Non-pigmented ciliary epithelial cell (primary cell): ENCODE results near the gene RIT1.
"Not testable (repeated sequence)": the region's sequence is repeated elsewhere in the genome, so short reads cannot be mapped to it uniquely, and the experiment has no call there.

Experiments used
- DNase-seq: peaks from one replicate; pipeline ENCODE4 v3.0.0-alpha.2; 2010; ENCODE audit warnings: low read depth

RIT1 gene

DNA sequence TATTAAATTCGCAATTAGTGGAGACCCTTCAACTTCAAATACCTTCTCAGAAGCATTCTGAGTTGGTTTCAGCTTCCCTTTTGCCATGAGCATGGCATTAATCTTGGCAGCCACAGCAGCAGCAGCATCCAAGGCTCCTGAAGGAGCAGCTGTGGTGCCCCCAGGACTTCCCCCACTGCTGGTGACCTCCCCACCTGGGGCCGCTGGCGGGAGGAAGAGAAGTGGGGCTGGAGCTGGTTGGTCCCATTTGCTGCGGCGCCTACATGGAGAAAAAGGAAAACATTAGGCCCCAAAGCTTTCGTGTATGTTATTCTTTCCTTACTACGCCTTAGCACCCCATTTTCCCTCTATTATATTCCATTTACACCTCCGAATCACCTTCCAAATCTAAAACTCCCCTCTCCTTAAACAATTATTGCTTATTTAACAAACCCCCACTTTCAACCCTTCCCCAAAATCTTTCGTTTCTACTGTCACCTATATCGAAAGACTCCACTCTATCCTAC lies 22.5 kb upstream of the RIT1 start:
- DNase-seq: no peak

DNA sequence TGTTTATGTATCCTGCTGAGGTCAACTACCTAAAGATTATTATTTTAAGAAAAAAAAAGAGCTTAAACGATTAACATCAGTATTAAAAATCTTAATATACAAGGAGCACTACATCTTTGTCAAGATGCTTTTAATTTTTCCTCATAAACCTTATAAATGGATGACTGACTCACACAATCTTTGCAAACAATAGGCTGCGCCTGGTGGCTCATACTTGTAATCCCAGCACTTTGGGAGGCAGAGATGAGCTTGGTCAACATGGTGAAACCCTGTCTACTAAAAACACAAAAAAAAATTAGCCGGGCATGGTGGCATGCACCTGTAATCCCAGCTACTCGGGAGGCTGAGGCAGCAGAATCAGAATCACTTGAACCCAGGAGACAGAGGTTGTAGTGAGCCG lies 21.3 kb upstream of the RIT1 start:
- DNase-seq: no peak

DNA sequence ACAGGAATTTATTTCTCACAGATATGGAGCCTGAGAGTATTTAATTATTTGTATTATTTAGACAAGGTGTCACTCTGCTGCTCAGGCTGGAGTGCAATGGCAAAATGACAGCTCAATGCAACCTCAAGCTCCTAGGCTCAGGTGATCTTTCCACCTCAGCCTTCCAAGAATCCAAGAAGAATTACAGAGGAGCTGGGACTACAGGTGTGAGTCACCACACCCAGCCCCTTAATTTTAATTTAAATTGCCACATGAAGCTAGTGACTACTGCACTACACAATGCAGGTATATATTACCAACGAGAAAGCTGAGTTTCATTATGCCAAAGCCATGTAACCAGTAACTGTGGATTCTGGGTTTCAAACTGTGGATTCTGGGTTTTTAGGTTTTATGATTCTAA lies 20.9 kb upstream of the RIT1 start:
- DNase-seq: no peak

DNA sequence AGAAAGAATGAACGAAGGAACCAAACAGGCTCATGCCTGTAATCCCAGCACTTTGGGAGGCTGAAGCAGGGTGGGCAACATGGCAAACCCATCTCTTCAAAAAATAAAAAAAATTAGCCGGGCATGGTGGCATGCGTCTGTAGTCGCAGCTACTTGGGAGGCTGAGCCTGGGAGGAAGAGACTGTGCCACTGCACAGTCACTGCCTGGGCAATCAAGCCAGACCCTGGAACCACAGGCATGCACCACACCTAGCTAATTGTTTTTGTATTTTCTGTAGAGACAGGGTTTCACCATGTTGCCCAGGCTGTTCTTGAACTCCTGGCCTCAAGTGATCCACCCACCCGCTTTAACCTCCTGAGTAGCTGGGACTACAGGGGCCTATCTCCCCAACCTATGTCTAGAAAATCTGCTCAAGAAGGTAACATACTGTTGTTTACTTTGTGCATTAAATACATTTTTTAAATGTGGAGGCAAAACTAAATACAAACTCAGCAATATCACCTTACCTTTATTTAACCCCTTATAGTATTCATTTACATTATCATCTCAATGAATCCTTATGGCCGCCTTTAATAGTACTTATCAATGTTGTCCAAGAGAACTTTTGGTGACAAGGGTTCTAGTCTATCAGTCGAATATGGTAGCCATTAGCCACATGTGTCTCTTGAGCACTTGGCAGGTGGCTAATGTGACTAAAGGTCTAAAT lies 20.3 kb upstream of the RIT1 start:
- DNase-seq: no peak

DNA sequence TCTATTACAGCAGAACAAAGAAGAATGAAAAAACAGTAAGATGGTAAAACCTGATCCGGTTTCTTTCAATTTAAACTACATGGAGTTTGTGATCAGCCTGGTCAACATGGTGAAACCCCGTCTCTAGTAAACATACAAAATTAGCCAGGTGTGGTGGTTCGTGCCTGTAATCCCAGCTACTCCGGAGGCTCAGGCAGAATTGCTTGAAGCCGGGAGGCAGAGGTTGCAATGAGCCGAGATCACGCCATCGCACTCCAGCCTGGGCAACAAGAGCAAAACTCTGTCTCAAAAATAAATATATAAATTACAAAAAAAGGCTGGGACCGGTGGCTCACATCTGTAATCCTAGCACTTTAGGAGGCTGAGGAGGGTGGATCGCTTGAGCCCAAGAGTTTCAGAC lies 19.6 kb upstream of the RIT1 start:
- DNase-seq: not testable (repeated sequence)

DNA sequence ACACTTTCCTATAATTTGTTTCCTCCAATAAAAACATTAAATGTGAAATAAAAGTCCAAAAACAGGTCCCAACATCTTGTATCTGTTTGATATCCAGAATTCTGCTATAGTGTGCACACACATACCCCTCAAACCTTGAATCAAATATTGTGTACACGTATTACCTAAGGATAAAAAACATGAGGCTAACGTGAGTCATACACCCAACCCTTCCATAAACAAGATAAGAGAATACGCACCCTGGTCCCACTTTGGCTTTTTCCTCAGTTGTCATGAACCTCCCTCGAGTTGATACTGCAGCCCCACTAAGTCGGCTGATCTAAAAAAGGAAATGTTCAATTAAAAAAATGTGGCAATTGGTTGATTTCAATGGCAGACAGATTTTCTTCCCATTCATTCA lies 17.9 kb upstream of the RIT1 start:
- DNase-seq: no peak

DNA sequence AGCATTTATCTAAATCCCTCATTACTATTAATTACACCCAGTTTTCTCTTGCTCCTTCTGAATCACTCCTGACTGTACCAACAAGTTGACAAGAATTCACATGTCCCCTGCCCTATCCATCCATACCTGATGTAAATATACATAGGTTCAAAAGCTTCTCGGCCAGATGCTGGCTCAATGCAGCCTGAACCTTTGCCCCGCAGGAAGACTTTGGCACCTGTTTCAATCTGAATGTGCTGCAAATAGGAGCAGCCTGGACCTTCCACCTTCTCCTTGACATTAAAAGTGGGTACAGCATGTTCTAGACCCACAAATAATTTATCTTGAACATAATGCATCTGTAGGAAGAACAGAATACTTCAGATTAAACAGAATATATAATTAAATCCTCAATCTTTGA lies 14.4 kb upstream of the RIT1 start:
- no peak for DNase-seq

DNA sequence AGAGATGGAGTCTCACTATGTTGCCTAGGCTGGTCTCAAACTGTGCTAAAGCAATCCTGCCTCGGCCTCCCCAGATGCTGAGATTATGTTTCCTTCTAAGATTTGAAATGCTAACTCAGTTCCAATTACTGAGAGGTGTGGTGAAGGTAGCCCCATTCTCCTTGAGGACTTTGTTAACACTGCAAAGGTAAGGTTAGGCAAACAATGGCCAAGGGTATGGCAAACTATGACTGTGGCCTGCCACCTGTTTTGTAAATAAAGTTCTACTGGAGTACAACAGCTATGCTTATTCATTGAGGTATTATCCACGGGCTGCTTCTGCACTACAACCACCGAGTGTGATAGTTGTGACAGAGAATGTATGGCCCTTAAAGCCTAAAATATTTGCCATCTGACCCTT lies 9.6 kb upstream of the RIT1 start:
- no peak for DNase-seq

DNA sequence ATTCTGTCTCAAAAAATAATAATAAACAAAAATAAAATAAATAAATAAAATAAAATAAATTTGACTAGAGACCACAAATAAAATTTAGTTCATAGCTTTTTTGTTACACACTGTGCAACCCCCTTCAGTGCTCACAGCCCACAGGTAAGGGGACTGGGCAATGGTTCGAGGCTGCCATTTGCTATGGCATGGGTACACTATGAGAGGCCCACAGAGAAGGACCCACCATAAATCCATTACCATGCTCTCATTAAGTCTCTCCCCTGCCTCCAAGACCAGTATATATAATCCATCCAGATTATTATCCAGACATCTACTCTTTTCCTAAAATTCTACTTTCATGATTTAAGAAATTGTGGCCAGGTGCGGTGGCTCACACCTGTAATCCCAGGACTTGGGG lies 8.7 kb upstream of the RIT1 start:
- DNase-seq: no peak

DNA sequence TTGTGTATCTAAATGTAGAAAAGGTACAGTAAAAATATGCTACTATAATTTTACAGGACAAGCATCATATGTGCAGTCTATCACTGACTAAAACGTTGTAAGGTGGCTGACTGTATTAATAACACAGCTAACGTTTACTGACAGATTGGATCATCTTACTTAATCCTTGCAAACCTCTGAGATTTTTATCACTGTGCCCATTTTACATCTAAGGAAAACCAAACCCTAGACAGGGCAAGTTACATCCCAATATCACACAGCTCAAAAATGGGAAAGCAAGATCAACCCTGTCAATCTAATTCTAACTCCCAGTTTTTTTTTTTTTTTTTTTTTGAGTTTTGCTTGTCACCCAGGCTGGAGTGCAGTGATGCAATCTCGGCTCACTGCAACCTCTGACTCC lies 7.5 kb upstream of the RIT1 start:
- DNase-seq: no peak

DNA sequence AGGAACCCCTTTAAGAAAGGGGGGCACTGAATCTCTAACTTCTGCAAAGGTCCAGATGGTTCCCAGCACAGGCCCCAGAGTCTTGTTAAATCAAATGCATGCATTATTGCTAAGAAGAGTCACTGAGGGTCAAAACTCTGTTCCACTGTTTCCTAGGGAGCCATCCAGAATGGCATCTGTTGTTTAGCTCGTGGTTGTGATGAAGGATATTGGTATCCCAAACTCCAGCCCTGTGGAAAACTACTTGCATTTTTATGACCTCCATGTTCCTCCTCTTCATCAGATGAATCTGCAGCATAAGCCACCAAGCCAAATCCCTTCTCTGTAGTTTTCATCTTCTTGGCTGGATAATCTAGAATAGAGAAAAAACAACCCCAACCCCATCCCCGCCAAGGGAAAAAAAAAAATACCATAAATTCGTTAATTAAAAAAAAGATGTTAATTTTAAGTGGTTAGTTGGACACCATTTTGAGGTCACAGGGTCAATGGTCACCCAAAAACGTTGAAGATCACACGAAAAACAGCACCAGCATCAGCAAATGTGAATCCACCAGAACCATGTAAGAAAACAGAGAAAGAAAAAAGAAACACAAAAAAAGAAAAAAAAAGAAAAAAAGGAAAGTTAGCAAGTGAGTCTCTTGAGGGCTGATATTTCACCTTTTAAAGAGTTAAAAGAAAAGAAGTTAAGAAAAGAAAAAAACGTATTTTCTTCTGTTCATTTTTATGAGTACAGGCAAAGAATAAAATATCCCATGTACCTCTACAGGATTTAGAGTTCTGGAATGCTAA lies 3.0 kb upstream of the RIT1 start:
- no peak for DNase-seq

DNA sequence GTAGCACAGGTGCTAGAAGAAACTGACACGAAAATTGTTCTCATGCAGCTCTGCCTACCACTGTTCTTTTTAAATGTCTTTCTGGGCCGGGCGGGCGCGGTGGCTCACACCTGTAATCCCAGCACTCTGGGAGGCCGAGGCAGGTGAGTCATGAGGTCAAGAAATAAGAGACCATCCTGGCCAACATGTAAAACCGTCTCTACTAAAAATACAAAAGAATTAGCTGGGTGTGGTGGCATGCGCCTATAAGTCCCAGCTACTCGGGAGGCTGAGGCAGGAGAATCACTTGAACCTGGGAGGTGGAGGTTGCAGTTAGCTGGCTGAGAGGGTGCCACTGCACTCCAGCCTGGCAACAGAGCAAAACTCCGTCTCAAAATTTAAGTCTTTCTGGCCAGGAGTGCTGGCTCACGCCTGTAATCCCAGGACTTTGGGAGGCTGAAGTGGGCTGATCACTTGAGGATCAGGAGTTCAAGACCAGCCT lies 947 bp upstream of the RIT1 start:
- DNase-seq: no peak

DNA sequence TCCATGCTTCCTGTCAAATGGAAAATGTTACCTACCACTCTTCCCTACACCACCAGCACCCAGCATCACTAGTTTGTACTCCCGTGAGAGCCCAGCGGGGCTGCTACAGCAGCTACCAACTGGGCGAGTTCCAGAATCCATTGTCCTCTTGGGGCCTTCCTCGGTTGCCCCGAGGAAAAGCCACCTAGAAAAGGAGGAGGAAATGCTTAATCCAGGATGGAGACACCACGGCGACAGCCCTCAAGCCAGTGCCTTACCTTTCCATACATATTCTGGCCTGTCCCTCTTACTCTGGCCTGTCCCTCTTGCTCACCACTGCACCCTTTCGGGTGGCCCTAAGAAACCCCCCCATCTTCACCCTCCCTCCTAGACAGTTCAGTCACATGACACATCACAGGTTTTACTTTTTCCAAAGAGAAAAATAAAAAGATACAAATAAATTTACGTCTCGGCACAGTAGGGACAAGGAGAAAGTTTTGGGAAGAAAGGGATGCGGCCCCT lies 478 bp downstream of the RIT1 start:
- no peak for DNase-seq

DNA sequence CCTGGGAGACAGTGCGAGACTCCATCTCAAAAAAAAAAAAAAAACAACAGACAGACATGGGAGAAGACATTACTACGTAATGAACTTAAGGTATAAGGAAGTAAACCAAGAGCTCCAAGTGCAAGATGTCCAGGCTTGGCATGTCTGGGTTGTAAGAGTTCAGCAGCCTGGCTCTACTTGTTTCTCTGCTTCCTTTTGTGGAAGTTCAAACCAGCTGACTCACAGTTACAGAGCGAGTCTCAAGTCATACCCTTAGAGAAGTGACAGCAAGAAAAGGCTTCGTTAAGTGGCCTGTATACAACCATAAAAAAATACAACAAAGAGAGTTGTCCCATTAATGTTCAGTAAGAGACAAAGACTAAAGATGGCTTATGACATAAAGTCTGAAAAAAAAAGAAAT lies 1.3 kb downstream of the RIT1 start:
- DNase-seq: no peak

DNA sequence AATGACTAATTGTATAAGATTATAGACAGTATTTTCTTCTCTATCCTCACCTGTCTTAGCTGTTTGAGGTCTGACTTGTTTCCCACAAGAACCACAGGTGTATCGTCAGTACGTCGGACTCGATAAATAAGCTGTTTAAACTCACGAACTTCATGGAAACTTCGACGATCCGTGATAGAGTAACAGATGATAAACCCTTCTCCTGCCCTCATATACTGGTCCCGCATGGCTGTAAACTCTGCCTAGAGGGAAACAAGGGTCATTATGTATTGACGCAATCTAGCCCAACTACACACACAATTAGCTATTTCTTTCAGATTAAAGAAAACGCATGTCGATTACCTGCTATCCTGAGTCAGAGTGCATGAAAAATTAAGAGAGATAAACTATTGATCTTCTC lies 6.9 kb downstream of the RIT1 start:
- no peak for DNase-seq

DNA sequence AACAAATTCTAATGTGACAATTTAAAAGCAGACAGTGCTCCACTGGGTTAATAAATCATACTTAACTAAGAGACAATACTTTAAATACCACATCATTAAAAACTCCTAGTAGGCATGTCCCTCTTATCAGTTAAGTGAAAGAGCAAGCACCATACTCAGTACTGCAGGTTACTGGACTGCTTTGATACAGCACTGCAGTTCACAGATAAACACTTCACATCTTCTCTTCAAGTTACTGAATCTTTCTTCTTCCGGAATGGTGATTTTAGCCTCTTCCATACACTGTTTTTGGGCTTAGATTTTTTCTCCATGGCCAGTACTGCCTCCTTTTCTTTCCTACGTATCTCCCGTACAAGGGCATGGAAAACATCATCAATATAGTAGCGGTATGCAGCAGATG lies 11.0 kb downstream of the RIT1 start:
- no peak for DNase-seq

DNA sequence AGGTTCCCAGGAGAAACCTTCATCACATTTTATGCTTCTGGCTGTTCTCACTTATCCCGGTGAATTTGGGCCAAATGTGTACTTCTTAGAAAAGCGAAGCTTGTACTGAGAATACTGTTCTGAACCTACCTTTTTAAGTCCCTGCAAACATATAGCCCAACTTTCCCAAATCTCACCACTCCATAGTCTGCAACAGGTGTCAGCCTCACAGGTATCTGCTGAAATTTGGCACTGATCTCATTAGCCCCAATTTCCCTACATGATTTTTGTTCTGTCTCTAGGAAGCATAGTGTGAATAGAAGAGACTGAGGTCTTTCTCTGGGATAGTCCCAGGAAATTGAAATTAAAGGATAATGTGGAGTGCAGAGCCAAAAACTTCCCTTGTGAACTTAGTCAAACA lies 11.5 kb downstream of the RIT1 start:
- no peak for DNase-seq

DNA sequence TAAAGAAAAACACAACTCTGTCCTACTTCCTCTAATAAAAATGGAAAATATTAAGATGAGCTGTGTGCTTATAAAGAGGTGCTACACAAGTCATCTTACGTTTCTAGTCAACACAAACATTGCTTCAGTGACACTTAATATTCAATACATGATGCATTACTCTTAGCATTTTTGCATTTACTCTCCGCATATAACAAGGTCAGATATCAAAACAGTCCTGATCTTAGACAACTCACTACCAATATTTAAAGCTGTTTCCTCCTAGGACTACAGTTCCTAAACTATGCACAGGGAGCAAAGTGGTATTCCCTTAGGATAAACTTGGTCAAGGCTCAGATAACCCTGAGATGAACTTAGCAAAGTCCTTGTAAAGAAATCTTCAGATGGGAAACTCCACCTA lies 12.3 kb downstream of the RIT1 start:
- no peak for DNase-seq

DNA sequence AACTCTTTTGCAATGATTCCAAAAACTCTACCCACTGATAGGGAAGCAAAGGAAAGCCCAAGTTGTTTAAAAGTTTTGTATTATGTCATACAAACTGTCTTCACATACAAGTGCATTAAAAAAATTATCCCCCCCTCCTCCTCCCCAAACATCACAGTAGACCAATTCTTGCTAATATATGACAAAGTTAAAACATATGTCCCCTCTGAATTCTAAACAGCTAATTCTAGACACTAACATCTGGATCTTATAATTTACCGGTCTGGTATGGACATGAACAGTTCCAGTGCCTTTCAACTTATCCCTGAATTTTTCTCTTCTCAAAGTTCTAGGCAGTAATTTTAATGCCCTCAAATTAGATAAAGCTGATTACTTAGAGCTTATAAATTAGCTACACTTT lies 13.4 kb downstream of the RIT1 start:
- DNase-seq: no peak

DNA sequence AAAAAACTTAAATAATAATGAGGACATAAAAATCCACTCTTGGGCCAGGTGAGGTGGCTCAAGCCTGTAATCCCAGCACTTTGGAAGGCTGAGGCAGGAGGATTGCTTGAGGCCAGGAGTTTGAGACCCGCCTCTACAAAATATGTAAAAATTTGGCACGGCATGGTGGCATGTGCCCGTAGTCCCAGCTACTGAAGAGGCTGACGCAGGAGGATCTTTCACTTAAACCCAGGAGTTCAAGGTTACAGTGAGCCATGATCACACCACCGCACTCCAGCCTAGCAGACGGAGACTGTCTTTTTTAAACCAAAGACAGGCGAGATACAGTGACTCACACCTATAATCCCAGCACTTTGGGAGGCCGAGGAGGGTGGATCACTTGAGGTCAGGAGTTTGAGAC lies 14.7 kb downstream of the RIT1 start:
- not testable (repeated sequence) for DNase-seq

DNA sequence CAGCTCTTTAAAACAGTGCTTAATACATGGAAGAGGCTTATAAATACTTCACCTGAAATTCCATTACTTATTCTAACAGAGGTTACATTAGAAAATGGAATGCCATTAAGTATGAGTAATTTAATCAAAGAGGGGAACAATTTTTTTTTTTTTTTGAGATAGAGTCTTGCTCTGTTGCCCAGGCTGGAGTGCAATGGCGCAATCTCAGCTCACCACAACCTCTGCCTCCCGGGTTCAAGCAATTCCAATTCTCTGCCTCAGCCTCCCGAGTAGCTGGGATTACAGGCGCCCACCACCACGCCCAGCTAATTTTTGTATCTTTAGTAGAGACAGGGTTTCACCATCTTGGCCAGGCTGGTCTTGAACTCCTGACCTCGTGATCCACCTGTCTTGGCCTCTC lies 15.5 kb downstream of the RIT1 start:
- not testable (repeated sequence) for DNase-seq

DNA sequence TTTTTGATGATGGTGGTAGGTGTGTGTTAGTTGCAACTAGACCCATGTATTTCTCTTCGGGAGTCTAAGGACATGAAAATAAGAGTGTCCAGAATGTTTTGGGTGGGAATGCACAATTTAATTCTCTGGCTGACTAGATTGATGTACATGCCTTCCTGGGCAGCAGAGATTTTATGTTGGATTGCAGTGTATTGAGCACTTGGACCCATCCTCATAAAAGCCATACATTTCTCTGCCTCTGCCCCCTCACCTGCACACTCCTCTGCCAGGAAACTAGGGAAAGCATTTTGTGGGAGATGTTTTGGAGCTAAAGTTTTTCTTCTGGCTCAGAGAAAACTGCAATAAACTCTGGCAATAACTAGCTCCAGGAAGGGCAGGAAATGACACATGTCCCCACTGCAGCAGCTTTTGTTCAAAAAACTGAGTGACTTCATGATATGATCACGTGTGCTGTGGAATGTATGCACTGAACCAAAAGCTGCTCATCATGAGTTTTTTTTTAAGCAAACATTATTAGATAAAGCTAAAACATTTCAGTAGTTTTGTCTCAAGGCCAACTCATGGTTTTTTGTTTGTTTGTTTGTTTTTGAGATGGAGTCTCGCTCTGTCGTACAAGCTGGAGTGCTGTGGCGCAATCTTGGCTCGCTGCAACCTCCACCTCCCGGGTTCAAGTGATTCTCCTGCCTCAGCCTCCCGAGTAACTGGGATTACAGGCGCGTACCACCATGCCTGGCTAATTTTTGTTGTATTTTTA lies 17.6 kb downstream of the RIT1 start:
- peak; percentile 79 for DNase-seq

DNA sequence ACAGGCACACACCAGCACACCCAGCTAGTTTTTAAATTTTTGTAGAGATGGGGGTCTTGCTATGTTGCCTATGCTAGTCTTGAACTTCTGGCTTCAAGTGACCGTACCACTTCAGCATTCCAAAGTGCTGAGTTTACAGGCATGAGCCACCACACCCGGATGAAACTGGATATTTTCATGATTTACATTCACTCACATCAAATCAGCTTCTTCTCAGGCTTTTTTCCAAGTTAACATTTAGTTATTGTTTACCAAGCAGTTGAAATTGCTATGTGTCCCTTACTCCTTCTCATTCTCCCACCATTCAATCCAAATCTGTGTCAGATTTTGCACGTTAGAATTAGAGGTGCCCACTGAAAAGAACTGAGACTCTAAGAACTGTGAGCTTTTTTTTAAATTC lies 18.4 kb downstream of the RIT1 start:
- DNase-seq: no peak
